GM12873 (cell line): ENCODE results near the gene CEP131.

ENCODE experiments used
- TF ChIP-seq, protein P1 (sequence below): IDR thresholded peaks from 2 replicates; pipeline ENCODE4 v1.5.1; 2012; ENCODE audit warnings: low read depth, mild to moderate bottlenecking, moderate library complexity, low read length, control low read depth; ENCODE audit not compliant: insufficient read depth; ENCODE audit errors: missing control alignments

Gene CEP131

DNA sequence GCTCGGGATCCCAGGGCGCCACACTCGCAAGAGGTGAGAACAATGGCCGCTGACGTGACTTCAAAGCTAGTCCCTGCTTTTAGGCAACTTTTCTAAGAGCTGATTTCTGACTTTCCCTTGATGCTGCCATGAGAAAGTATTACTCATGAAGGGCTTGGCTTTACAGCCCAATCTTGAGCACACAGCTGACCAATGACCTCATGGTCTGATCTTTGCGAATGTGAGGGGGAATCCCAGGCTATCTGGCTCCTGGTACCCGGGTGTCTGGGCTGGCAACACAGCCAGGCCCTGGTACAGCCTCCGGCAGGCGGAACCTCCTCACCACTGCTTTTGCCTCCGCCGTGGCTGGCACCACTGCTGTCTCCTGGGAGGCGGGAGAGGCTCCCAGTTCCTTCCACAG lies 33.9 kb upstream of the CEP131 start:
- TF ChIP-seq, protein P1, sequence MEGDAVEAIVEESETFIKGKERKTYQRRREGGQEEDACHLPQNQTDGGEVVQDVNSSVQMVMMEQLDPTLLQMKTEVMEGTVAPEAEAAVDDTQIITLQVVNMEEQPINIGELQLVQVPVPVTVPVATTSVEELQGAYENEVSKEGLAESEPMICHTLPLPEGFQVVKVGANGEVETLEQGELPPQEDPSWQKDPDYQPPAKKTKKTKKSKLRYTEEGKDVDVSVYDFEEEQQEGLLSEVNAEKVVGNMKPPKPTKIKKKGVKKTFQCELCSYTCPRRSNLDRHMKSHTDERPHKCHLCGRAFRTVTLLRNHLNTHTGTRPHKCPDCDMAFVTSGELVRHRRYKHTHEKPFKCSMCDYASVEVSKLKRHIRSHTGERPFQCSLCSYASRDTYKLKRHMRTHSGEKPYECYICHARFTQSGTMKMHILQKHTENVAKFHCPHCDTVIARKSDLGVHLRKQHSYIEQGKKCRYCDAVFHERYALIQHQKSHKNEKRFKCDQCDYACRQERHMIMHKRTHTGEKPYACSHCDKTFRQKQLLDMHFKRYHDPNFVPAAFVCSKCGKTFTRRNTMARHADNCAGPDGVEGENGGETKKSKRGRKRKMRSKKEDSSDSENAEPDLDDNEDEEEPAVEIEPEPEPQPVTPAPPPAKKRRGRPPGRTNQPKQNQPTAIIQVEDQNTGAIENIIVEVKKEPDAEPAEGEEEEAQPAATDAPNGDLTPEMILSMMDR = no peak

- TF ChIP-seq, protein P1 = no peak
Measured at GRCh38 chr17:81254955-81255717, 32.4 kb upstream of the CEP131 start.

- TF ChIP-seq, protein P1 = peak; percentile 85
Measured at GRCh38 chr17:81253358-81254131, 30.8 kb upstream of the CEP131 start.

- TF ChIP-seq, protein P1 = no peak
Measured at GRCh38 chr17:81252987-81253329, 30.2 kb upstream of the CEP131 start.

GRCh38 chr17:81252326-81252986 lies 29.7 kb upstream of the CEP131 start:
- TF ChIP-seq, protein P1 = no peak

- TF ChIP-seq, protein P1 = no peak
Measured at GRCh38 chr17:81251709-81252301, 29.0 kb upstream of the CEP131 start.

DNA sequence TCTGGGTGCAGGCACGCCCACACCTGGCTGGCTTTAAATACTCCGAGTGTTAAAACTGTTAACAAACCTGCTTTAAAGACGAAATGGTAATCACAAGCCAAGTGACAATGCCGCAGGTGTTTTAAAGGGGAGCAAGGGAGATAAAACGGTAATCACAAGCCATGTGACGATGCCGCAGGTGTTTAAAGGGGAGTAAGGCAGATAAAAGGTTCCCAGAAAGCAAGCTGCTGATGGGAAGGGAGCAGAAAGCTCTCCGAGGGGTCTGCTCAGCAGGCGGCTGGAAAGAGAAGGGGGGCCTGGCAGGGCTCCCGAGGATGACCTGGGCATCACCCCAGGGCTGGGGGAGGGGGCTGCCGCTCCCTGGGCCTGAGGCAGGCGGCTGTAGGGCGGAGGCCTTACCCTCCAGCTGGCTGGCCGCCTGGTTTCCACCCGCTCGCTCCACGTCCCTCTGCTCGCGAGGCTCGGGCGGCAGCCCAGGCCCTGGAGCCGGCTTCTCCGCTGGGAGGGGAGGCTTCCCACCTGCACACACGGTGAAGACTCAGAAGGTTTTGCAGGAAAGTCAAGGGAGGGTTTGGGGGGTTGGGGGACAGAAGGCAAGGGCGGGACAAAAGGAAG lies 28.4 kb upstream of the CEP131 start:
- TF ChIP-seq, protein P1 = no peak
